Hair follicular keratinocyte (primary cell): ENCODE data around the gene ADK. TPM values are rescaled to one million over a fixed set of nuclear protein-coding genes. Genes with fewer than 3 reads are reported as not detected.

Experiments
- total RNA-seq: library from RNA; depleted of rRNA; stranded (reverse); fragments of >200 nt; gene quantifications from 2 replicates; pipeline ENCODE4 v1.2.3, GENCODE V29; 2015

Gene ADK
- 80.8 and 88.6 TPM in 2 replicates for total RNA-seq

DNA sequence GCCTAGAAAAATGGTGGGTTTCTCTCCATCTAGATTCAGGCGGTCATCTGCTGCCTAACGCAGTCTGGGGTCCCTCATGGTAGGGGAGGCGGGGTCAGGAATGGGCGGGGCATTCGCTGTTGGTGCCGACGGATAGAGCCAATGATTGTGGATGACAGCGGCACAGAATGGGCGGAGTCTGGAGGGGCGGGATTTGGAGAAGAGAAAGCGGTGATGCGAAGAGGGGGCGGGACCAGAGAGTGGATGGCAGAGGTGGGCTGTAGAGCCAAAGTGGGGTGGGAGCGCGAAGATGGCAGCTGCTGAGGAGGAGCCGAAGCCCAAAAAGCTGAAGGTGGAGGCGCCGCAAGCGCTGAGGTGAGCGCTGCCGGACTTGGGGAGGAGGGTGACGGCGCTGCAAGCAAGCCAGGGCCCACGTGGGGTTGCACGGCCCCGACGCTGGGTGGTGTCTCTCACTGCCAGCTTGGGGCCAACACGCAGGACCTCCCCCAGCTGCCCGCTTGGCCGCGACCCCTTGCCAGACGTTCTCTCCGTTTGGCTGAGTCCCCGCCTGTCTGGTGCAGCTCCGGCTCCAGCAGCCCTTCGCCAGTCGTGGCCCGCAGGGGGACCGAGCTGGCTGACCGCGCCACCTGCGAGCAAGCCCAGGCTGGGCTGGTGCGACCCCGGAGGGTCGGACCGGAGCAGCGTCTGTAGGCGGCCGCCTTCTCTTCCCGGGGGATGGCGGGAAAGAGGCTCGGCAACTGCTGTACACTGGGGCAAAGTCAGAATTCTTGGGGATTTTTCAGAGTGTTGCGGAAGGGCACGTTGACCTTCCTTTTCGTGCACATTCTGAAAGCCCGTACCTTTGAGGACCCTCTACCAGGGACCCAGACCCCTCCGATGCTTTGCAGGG is at the start of gene ADK:
TSS of gene ADK (plus strand) at position 232 of the 889 bp plus-strand sequence. CDS start at position 290, 58 bp downstream.

DNA sequence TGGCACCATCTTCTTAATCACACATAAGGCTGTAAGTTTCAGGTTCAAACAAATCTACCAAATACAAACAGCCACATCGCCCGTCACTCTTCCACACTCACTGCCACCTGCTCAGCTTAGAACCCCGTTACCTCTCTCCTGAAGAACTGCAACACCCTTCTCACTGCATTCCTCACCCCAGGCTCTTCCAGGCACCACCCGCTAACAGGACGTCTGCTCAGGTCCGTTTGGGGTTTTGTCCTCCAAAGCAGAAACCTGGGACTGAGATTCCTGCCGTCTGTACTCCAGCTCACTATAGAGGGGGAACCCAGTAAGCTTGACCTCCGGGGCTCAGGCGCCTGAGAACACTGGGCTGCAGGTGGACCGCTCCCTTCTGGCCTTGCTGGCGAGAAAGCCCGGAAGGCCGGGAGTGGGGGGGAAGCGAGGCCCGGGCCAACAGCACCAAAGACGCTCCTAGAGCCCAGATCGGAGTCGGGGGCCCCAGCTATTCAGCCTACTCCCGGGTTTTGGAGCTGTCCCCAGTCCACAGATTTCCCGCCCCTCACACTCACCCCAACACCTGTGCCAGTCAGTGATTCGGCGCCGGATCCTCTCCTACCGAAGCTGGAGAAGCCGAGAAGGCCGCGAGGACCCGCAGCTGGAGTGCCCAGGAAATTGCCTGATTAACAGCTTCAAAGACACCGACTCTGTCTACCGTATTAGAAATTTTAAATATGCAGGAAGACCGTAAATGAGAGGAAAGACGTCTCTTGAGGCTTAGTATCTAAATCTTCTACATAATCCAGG is 624 bp upstream of the ADK start, which contains the start of gene AP3M1:
TSS of gene AP3M1 (minus strand) at position 625 of the 786 bp plus-strand sequence. CDS start 12,449 bp downstream, outside the sequence.

Other genes with a start within 250 kb of the ADK start
- gene PLAU, start 240.1 kb upstream of the ADK start, total RNA-seq, result 292 and 758 TPM in 2 replicates
- 59.7 and 77.2 TPM in 2 replicates for gene VCL, start 153.1 kb upstream of the ADK start, total RNA-seq
- gene AP3M1, start 393 bp upstream of the ADK start, total RNA-seq, result 22.3 and 24.6 TPM in 2 replicates